HG02571 (cell line): ENCODE data around the gene PTGFRN.

Experiments
- ATAC-seq: cut with Tn5 transposase; IDR thresholded peaks from one replicate; pipeline ENCODE4 v1.9.1; 2021; ENCODE audit warnings: mild to moderate bottlenecking, moderate library complexity; ENCODE audit not compliant: unreplicated experiment

PTGFRN gene

DNA sequence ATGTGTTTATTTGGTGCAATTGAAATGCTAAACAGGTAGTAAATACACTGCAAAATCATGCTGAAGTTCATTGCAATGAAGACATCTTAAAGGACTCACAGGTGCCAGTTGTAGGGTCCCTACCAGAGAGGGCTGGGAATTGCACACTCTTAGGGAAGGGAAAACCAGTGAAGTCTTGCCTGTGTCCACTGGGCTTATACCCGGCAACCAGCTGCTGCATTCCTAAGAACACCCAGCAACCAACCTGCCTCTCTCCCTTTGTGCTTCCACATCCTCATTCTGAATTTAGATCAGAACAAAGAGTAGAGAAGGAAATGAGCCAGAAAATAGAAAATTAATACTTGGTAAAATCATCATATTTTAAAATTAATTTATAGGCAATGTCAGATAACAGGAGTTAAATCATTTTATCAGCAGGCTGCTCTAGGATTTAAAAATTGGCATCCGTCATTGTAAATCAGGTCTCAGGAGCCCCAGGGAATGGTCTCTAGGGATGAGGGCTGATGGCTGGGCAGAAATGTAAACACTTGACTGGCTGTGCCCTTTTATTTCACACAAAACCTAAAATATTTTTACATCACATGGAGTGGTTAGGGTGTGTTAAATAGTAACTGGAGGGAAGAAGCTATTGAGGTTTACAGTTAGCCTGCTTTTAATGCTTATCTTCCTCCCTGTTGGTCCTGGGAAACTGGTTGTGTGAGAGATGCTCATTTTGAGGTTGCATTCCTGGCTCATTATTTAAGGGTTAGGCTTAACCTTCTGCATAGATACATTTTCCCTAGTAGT lies 31.3 kb downstream of the PTGFRN start:
- no peak for ATAC-seq

DNA sequence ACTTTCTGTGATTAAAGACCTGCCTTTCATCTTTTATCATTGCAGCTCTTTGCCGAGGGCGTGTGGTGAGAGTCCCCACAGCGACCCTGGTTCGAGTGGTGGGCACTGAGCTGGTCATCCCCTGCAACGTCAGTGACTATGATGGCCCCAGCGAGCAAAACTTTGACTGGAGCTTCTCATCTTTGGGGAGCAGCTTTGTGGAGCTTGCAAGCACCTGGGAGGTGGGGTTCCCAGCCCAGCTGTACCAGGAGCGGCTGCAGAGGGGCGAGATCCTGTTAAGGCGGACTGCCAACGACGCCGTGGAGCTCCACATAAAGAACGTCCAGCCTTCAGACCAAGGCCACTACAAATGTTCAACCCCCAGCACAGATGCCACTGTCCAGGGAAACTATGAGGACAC lies 32.0 kb downstream of the PTGFRN start:
- ATAC-seq, result no peak

DNA sequence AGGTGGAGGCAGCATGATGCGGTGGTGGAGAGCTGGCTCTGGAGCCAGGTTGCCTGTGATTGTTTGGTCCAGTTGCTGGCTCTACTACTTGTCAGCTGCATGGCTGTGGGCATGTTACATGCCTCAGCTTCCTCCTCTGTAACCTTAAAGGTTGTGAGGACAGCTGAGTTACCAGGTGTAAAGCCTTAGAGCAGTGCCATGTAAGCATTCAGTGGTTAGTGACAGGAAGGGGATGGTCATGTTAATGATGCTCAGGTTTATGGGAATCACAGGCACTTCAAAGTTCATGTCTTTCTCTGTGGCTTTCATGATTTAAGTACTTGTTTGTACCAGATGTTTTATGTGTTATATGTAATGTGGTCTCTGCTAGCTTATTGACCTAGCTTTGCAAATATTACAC lies 32.6 kb downstream of the PTGFRN start:
- no peak for ATAC-seq

DNA sequence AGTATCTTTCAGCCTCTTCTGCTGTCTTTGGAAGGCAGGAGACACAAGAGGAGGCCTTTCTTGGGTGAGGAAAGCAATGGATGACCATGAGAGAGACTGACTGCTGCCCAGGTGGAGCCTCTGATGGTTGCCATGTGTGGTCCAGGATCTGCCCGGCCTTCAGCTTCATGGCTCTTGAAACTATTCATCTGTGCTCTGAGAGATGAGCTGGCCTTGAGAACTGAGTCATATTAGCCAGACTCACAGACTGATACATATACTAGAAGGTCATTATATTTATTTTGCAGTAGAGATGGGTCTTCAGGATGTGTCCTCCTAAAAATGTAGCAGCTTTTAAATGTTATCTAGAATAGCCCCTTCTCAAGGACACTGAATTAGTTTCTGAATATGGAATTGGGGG lies 33.7 kb downstream of the PTGFRN start:
- ATAC-seq, result no peak

DNA sequence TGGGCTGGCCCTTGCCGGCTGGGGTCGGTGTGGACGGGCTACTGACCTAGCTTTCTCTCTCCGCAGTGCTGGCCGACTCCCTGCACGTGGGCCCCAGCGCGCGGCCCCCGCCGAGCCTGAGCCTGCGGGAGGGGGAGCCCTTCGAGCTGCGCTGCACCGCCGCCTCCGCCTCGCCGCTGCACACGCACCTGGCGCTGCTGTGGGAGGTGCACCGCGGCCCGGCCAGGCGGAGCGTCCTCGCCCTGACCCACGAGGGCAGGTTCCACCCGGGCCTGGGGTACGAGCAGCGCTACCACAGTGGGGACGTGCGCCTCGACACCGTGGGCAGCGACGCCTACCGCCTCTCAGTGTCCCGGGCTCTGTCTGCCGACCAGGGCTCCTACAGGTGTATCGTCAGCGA lies 34.9 kb downstream of the PTGFRN start:
- no peak for ATAC-seq

DNA sequence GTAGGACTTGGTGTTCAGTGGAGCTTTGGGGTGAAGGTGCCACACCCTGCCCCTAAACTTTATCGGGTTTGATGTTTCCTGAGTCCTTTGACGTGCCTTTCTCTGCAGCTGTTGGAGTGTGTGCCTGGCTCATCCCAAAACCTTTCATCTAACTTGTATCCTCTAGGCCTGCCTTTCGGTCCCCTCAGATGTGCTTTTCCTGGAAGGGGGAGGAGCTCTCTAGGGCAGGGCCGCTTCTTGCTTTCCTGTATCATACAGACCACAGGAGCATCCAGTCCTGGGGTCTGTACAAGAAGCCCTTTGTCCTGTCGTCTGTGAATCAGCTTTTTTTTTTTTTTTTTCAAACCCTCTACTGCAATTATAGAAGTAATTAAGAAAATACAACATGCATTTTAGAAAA lies 35.7 kb downstream of the PTGFRN start:
- no peak for ATAC-seq

GRCh38 chr1:116945996-116946395 lies 36.3 kb downstream of the PTGFRN start:
- ATAC-seq, result no peak

DNA sequence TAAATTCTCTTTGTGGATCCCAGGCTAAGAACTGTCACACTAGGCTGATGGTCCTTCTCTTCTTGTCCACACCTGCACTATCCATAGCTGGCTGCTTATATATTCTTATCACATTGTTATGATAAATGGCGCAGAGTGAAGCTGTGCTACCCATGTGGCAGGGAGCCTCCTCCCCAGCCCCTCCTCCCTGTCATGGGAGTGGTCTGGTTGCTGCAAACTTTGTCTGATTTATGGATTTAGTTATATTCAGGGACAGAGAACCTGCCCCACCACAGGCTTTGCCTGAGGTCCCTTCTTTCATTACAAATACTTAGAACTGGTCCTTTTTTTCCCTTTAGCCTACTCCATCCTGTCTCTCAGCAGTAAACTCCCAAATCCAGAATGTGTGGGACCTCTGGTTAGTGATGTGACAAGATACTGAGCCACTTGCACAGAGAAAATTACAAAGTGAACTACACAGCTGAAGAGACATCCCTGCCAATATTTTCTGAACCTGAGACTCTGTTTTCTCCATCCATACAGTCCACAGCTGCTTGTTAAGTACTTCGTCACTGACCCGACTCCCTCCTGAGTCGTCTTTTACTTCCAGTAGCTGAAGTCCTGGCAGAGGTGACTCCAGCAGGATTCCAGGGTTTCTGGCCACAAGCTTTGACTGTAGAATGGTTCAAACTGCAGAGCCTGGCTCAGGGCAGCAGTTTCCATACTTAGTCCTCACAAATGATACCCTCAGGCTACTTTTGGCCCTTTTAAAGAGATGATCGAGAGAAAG lies 37.6 kb downstream of the PTGFRN start:
- ATAC-seq, result no peak

DNA sequence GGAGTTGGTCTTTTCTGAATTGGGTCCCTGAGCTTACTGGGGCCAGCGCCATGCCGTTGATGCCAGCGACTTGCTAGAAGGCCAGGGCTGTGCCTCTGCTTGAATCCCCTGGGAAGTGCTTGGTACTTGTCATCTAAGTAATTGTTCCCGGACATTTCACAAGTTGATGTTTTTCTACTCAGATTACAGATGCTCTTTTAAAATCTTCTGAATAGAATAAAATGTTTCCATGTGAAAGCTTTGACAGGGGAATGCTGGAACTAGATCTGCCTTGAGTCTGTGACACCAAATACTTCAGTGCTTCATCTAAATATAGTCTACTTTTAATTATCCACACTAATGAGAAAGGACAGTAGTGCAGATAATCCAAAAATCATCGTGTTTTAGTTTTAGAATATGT lies 38.3 kb downstream of the PTGFRN start:
- no peak for ATAC-seq

- ATAC-seq, result no peak
These were observed 38.9 kb downstream of the PTGFRN start for GRCh38 chr1:116948642-116949041.

DNA sequence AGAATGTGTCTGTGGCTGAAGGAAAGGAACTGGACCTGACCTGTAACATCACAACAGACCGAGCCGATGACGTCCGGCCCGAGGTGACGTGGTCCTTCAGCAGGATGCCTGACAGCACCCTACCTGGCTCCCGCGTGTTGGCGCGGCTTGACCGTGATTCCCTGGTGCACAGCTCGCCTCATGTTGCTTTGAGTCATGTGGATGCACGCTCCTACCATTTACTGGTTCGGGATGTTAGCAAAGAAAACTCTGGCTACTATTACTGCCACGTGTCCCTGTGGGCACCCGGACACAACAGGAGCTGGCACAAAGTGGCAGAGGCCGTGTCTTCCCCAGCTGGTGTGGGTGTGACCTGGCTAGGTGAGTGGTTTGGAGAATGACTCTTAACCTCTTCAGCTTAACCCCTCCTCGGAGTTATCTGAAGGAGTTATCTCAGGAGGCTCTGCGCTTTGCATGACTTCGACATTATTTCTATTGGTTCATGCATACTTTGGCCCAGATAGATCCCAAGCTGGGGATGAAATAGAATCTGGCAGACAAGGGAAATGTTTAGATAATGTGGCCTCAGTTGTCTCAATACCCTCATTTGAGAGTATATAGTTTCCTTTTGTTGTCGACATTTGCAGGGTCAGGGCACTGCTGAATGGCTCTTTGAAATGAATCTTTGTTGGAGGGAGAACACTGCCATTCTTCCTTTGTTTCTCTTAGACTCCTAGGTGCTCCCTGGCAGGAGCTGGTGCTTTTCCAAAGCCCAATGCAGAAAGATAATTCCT lies 39.7 kb downstream of the PTGFRN start:
- ATAC-seq, result no peak

DNA sequence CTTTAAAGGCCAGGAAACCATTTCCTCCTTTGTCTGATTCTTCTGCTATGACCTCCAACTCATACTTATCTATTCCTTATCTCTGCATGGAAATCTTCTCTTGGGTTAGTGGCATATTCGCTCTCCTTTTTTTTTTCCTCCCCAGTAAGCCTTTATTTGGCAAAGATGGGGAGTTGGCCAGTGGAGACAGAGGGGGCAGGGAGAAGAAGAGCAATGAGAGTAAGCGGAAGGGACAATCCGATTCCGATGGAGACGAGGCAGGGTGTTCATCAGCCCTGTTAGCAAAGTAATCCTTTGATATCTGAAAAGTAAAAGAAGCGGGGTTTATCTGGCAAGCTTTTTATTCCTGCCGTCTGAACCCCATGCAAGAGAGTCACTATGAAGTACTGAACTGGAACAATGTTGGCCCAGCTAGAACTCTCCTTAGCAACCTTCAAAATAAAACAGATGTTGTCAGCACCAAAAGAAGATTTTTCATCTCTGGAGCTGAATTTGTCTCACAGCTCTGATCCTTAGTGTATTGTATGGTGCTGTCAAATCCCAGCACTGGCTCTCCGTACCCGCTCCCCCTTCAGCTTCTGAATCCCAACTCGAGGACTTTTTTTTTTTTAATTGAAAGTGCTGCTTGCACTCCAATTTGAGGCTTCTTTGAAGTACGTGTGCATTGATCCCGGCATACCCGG lies 40.9 kb downstream of the PTGFRN start:
- no peak for ATAC-seq

DNA sequence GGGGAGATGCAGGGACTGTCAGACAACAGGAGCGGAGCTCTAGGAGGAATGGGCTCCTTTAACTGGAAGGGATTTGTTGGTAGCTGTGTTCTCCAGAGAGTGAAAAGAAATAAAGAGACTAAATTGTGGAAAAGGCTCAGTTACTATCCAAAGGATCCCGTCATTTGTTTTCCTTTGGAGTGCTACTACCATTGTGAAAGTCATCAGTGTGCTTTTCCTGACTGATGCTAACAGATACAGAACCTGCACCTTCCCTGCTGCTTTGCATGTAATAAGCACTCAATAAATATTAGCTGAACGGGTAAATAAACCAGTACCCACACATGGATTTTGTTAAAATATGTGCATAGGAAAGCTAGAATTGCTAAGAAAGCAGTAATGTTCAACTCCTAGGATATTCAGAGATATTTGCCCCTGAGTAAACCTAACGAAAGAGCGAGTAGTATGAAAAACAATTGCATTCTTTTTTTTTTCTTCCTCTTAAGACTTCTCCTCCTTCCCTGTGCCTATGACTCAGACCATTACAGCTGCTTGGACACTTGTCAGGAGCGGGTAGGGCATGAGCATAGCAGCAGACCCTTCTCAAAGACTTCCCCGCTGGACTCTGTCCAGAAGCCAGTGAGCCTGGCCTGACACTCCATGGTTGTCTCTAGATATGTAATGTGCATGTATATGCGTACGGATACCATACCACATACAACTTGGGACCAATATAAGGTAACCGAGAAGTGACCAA lies 41.7 kb downstream of the PTGFRN start:
- no peak for ATAC-seq

GRCh38 chr1:116952738-116953275 lies 43.1 kb downstream of the PTGFRN start:
- no peak for ATAC-seq

DNA sequence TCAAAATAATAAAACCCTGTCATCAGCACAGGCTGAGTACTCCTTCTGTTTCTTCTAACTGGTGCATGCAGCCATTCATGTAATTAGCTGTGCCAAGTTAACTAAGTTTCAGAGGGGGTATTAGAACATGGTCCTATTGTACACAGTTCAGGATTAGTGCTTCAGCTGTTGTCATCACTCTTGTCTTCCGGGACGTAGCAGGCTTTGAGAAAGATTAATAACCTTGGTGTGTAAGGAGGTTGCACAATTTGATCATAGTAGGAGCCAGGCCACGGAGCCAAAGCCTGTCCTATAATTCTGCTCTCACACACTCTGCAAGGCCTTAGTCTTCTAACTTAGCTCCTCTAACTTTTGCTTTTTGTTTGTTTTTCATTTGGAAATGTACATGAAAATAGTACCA lies 44.7 kb downstream of the PTGFRN start:
- ATAC-seq, result no peak

DNA sequence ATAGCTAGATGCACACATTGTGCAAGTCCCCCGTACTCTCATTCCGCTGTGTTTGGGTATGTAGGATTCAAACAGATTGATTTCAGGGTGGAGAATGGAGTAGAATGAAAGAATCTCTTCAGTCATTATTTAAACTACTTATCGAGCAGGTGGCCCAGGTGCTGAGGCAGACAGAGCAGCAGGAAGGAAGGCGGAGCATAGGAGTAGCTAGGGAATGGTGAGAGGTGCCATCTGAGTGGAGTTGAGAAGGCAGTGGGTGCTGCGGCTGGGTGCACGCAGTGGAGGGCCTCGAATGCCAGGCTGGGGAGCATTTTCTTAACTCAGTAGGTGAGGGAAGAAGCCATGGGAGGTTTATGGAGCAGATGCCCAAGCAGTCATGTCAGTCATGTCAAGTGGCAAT lies 46.7 kb downstream of the PTGFRN start:
- no peak for ATAC-seq

DNA sequence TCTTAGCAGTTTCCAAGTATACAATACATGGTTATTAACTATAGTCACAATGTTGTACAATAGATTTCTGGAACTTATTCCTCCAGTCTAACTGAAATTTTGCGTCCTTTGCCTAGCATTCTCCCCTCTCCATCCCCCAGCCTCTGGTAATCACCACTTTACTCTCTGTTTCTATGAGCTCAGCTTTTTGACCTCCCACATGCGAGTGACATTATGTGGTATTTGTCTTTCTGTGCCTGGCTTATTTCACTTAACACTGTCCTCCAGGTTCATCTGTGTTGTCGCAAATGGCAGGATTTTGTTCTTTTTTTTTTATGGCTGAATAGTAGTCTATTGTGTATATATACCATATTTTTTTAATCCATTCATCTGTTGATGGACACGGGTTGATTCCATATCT lies 47.9 kb downstream of the PTGFRN start:
- no peak for ATAC-seq

DNA sequence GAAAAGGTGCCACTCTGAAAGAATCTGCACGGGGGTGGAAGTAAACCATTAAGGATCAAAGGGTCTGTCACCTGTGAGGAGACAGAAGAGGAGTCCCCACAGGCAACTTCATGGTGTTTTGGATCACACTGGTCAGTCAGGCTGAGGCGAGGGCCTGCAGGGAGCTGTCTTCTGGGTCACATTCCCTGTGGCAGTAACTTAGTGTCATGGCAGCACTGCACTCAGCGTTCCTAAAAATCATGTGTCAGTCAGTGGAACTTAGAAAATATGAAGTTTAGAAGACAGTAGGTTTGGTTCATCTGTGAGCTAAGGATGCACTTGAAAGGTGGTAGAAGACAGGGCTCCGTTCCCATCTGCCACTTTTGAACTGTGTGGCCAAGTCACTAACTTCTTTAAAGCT lies 48.4 kb downstream of the PTGFRN start:
- no peak for ATAC-seq

DNA sequence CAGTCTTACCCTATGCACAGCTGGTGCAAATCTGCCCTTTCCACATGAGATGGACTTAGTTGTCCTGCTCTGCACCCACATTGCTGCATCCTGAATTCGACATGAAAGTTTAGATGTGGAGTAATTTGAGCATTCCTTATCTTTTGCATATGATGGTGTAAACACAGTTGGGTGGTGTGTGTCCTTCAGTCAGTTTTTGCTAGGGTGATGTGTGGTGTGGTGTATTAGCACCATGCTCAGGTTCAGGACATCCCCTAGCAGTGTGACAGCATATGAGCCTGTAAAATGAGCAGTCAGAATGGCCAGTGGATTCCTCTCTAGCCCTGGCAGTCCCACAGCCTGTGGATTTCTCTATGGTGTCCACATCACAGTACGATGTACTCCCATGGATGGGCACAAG lies 49.3 kb downstream of the PTGFRN start:
- no peak for ATAC-seq

DNA sequence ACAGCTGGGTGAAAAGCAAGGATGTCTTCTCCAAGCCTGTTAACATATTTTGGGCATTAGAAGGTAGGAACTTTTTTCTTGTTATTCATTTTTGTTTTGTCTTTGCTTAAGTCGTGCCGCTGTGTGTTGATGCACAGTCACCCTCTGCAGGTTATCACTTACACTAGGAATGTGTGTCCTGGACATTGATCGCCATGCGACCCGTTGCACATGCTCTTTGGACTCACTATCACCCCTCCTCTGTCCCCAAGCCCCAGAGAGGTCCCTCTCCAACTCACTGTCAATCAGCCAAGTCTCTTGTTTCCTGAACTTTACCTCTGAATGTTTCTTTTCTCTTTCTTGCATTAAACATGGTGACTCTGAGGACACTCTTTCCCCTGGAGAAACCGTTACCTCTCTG lies 51.9 kb downstream of the PTGFRN start:
- no peak for ATAC-seq
